Pancreas (tissue), 10 donors: ENCODE data around the gene XRN2. TPM values are rescaled to one million over a fixed set of nuclear protein-coding genes. Genes with fewer than 3 reads are reported as not detected.

Experiments used
- ATAC-seq, 4 donors: fragments of 200-7000 bp; cut with Tn5 transposase; one replicate each; pipeline versions ENCODE4 v1.8.0 to v1.9.1; 2020; ENCODE audit warnings: mild to moderate bottlenecking in 4 of 4, moderate library complexity in 4 of 4
- DNase-seq, 6 donors: peaks; one replicate each; pipeline ENCODE4 v3.0.0-alpha.2; 2020
- FAIRE-seq: peaks from 2 replicates; lab custom pipeline; 2012; peaks lifted over from hg19 to GRCh38; lab: Jason Lieb, UNC
- H3K27ac ChIP-seq, 4 donors: fragments of 200-600 bp; sonication (generic); 1 replicate in 3 of 4; 2 replicates in 1 of 4; pipeline versions ENCODE4 v1.5.0 to v1.8.0; 2020
- H3K27me3 ChIP-seq, 4 donors: fragments of 200-600 bp; one replicate each; pipeline ENCODE4 v1.8.0; 2021
- H3K36me3 ChIP-seq, 3 donors: fragments of 200-600 bp; sonication (generic) in 1 of 3; one replicate each; pipeline versions ENCODE4 v1.5.0 to v1.8.0; 2020 to 2021
- H3K4me1 ChIP-seq, 3 donors: fragments of 200-600 bp; one replicate each; pipeline ENCODE4 v1.8.0; 2021
- H3K4me3 ChIP-seq, 4 donors: fragments of 200-600 bp; sonication (generic) in 2 of 4; one replicate each; pipeline versions ENCODE4 v1.5.0 to v1.8.0; 2020 to 2021
- H3K9me3 ChIP-seq, 4 donors: fragments of 200-600 bp; one replicate each; pipeline ENCODE4 v1.8.0; 2021
- WGBS, 2 donors: extraction: QIAGEN DNeasy Blood & Tissue Kit; methylation state at CpG; one replicate each; pipeline ENCODE4 v1.1.7; 2013; 5-methylcytosine and 5-hydroxymethylcytosine counted together
- intact Hi-C, 3 donors: fragments of 100-400 bp; cut with DNase I; formaldehyde crosslinking; loops; one replicate each; pipeline versions ENCODE4 v1.11.1 to v1.14.2; 2022
- polyA plus RNA-seq, 2 donors: library from polyadenylated mRNA; stranded (reverse); fragments of 200-250 nt; gene quantifications; one replicate each; pipeline ENCODE4 v1.2.3, GENCODE V29; 2013
- total RNA-seq, 6 donors: library from RNA; stranded (reverse); fragmentation: NEBNext Ultra II Directional in 4 of 6; extraction: Animal tissue kit (Norgen Biotek cat#: 25700) in 4 of 6; gene quantifications; one replicate each; pipeline versions ENCODE4 v1.2.1 to v1.2.4, GENCODE V29; 2021 to 2023
- TF ChIP-seq, protein P1 (sequence below), 4 donors: fragments of 200-600 bp; sonication (generic) in 3 of 4; IDR thresholded peaks; one replicate each; pipeline versions ENCODE4 v1.5.0 to v1.8.0; 2021; ENCODE audit warnings: antibody characterized with exemption in 4 of 4
- donor health status: healthy with polysubstance abuse.
- donor health status: DM: no; HTN: no; CAD: no; lungs with moderate emphysema.
- donor health status: DM: no; HTN: no; CAD: no.
- donor health status: control.
- donor health status: control.
- donor health status: Bipolar disorder and iron deficiency.
- donor health status: DM: yes; HTN: yes; CAD: no.
- donor health status: DM: no; HTN: no; CAD: no.
- donor health status: DM: no; HTN: no; CAD: no.
- donor health status: DM: yes; HTN: yes; CAD: no.

Gene XRN2
- total and polyA plus RNA-seq, 8 donors, result 10.0 to 33.6 (median 27.2) TPM

DNA sequence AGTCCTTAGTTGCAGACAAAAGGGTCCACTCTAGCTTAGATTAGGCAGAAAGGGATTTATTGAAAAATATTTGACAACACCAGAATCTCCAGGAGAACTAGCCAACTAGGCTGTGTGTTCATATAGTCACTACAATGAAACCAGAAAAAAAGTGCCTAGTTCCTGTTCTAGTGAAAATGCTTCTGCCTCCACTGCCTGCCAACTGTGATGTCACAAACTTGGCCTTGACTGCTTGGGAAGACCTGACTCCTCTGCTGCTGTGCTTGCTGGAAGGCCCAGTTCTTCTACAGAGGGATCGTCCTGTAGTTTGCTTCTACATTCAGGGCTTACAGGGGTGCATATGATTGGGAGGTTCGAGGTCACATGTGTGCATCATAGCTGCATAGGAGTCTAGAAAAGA lies 40.3 kb upstream of the XRN2 start:
- no peaks in the 10 kb centered on the region for H3K36me3 ChIP-seq
- FAIRE-seq, result no peak
- no peaks in the 10 kb centered on the region for H3K9me3 ChIP-seq
- no peak for DNase-seq
- TF ChIP-seq, protein P1, sequence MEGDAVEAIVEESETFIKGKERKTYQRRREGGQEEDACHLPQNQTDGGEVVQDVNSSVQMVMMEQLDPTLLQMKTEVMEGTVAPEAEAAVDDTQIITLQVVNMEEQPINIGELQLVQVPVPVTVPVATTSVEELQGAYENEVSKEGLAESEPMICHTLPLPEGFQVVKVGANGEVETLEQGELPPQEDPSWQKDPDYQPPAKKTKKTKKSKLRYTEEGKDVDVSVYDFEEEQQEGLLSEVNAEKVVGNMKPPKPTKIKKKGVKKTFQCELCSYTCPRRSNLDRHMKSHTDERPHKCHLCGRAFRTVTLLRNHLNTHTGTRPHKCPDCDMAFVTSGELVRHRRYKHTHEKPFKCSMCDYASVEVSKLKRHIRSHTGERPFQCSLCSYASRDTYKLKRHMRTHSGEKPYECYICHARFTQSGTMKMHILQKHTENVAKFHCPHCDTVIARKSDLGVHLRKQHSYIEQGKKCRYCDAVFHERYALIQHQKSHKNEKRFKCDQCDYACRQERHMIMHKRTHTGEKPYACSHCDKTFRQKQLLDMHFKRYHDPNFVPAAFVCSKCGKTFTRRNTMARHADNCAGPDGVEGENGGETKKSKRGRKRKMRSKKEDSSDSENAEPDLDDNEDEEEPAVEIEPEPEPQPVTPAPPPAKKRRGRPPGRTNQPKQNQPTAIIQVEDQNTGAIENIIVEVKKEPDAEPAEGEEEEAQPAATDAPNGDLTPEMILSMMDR (IDR thresholded peaks at IDR 0.05), result no peak
- ATAC-seq, result no peak
- H3K4me1 ChIP-seq, result no peaks in the 10 kb centered on the region
- intact Hi-C loops, result no loop called here
- H3K4me3 ChIP-seq, result no peak overlapping the region
- H3K27ac ChIP-seq, result no peak overlapping the region
- 50 to 65% methylated on average over 2 of the region's 2 CpGs for WGBS, 2 donors
- H3K27me3 ChIP-seq, result no peaks in the 10 kb centered on the region

DNA sequence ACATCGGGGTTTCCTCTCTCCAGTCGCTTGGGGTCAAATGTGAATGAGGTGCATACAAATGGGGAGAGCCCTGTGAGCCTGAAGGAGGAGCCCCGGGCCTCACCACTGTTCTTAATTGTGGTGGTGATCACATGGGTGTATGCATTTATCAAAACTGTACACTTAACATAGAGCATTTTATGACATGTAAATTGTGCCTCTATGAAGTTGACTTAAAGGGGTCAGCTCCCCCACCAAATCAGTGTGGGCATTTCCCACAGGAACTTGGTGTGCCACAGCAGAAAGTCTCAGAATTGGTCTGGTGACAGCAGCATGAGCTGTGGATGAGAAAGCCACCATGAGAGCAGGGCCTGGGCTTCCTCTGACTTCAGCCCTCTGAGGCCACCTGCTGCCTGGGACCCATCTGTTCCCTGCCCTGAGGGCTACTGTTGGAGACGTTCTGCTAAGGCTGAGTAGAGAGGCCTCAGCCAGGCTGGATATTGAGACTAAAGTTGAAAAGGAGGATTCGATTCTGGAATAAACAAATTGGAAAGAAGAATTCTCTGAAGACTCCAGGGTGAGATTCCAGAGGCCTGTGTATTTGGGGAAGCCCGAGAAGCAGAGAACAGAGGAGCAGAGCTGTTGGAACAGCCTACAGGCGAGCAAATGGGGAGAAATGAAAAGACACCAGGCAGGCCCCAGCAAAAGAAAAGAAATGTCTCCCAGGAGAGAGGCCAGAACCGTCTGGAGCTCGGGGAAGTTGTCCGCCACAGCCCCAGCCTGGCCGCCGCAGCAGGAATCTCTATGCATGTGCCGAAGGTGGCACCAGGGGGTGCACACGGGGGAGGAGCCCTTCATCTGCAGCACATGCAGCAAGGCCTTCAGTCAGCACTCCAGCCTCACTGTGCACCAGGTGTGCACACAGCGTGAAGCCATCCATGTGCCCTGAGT lies 37.6 kb upstream of the XRN2 start:
- Histone ChIP-seq H3K4me3 (no peak overlapping the region), H3K27me3 (no peaks in the 10 kb centered on the region), H3K4me1 (no peaks in the 10 kb centered on the region), H3K27ac (no peak overlapping the region), H3K36me3 (no peaks in the 10 kb centered on the region), H3K9me3 (no peaks in the 10 kb centered on the region)
- ATAC-seq (no peak), DNase-seq (no peak), FAIRE-seq (no peak)
- TF ChIP-seq, protein P1 (IDR thresholded peaks at IDR 0.05), result no peak
- 71 to 72% methylated on average over 15 of the region's 15 CpGs for WGBS, 2 donors
- intact Hi-C loops, result no loop called here

DNA sequence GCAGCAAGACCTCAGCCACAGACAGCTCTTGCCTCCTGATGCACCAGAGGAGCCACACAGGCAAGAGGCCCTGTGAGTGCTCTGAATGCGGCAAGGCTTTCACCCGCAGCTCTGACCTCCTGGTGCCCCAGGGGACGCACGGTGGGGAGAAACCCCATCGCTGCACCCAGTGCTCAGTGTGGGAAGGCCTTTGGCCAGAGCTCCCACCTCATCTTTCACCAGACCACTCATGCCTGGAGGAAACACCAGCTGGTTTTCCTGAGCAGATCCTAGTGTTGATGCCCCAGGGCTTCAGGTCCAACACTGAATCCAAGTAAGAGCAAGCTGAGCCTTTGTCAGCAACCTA lies 37.0 kb upstream of the XRN2 start:
- Histone ChIP-seq H3K4me1 (no peaks in the 10 kb centered on the region), H3K27me3 (no peaks in the 10 kb centered on the region), H3K36me3 (no peaks in the 10 kb centered on the region), H3K4me3 (no peak overlapping the region), H3K27ac (no peak overlapping the region), H3K9me3 (no peaks in the 10 kb centered on the region)
- DNase-seq (no peak), ATAC-seq (no peak), FAIRE-seq (no peak)
- 75 to 90% methylated on average over 5 of the region's 5 CpGs for WGBS, 2 donors
- intact Hi-C loops, result no loop called here
- TF ChIP-seq, protein P1 (IDR thresholded peaks at IDR 0.05), result no peak

DNA sequence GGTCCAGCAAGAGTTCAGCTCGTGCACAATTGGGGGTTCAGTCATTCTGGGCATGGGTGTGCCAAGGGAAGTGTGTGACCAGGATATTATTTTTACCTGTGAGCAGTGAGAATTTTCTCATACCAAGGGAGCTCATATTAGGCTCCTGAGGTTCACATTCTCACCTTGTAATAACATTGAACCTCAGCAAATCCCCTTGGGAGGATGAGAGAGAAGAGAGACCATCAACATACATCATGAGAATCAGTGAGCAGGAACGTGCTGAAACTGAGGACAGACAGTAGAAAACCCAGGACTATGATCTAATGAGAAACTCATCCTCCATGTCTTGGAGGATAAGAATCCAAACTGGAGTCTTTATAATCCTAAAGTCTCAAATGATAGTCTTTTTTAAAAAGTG lies 33.4 kb upstream of the XRN2 start:
- Histone ChIP-seq H3K27me3 (no peaks in the 10 kb centered on the region), H3K36me3 (no peaks in the 10 kb centered on the region), H3K27ac (no peak overlapping the region), H3K9me3 (no peaks in the 10 kb centered on the region), H3K4me1 (no peaks in the 10 kb centered on the region), H3K4me3 (no peak overlapping the region)
- no peak for DNase-seq
- FAIRE-seq, result no peak
- ATAC-seq, result no peak
- TF ChIP-seq, protein P1 (IDR thresholded peaks at IDR 0.05), result no peak
- WGBS, 2 donors, result 44 to 56% methylated on average over 2 of the region's 2 CpGs
- intact Hi-C loops, result no loop called here

DNA sequence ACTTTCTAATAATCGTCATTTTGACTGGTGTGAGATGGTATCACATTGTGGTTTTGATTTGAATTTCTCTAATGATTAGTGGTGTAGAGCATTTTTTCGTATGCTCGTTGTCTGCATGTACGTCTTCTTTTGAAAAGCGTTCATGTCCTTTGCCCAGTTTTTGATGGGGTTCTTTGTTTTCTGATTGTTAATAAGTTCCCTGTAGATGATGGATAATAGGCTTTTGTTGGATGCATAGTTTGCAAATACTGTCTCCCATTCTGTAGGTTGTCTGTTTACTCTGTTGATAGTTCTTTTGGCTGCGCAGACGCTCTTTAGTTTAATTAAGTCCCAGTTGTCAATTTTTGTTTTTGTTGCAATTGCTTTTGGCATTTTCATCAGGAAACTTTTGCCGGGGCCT lies 32.3 kb upstream of the XRN2 start:
- no peak overlapping the region for H3K27ac ChIP-seq
- TF ChIP-seq, protein P1 (IDR thresholded peaks at IDR 0.05), result no peak
- DNase-seq (no peak), ATAC-seq (no peak), FAIRE-seq (no peak)
- no peak overlapping the region for H3K4me3 ChIP-seq
- 72 to 80% methylated on average over 8 of the region's 8 CpGs for WGBS, 2 donors
- no peaks in the 10 kb centered on the region for H3K36me3 ChIP-seq
- H3K4me1 ChIP-seq, result no peaks in the 10 kb centered on the region
- no peaks in the 10 kb centered on the region for H3K9me3 ChIP-seq
- H3K27me3 ChIP-seq, result no peaks in the 10 kb centered on the region
- intact Hi-C loops, result no loop called here
